Measurements from ENCODE around the gene ANKRD36C.
"Not testable (repeated sequence)": the region's sequence is repeated elsewhere in the genome, so short reads cannot be mapped to it uniquely, and the experiment has no call there.

Gene ANKRD36C

GRCh38 chr2:95799147-95799889 is 192.3 kb downstream of the ANKRD36C start:
- DNase-seq (ENCODE audit: low spot score): not testable (repeated sequence)

GRCh38 chr2:95796249-95797099 is 195.2 kb downstream of the ANKRD36C start:
- not testable (repeated sequence) for DNase-seq (ENCODE audit: low spot score)

GRCh38 chr2:95793970-95794369 is 197.7 kb downstream of the ANKRD36C start:
- DNase-seq (ENCODE audit: low spot score): not testable (repeated sequence)

GRCh38 chr2:95790180-95790579 is 201.4 kb downstream of the ANKRD36C start:
- not testable (repeated sequence) for DNase-seq (ENCODE audit: low spot score)

GRCh38 chr2:95789385-95789784 is 202.2 kb downstream of the ANKRD36C start:
- DNase-seq (ENCODE audit: low spot score): not testable (repeated sequence)

- DNase-seq (ENCODE audit: low spot score): not testable (repeated sequence)
Measured at GRCh38 chr2:95788642-95789041, 203.0 kb downstream of the ANKRD36C start.
